PC-3 (cell line): Measurements from ENCODE around the gene TMEM184A. TPM values are rescaled to one million over a fixed set of nuclear protein-coding genes. Genes with fewer than 3 reads are reported as not detected.

ENCODE experiments used
- ATAC-seq: fragments of 200-7000 bp; cut with Tn5 transposase; 2 replicates; pipeline ENCODE4 v1.9.1; 2020; ENCODE audit warnings: mild to moderate bottlenecking, moderate library complexity
- BruUV-seq: library from RNA; stranded (reverse); fragments of 400-500 nt; replicated peaks from 2 replicates; lab custom pipeline; 2021; lab: Mats Ljungman, UMichigan
- CTCF ChIA-PET: fragments of 300-600 bp; sonication (Branson Sonifier 250); formaldehyde crosslinking; loops from one replicate; lab custom pipeline; 2022; ENCODE audit warnings: antibody characterized with exemption; lab: Charles Lee
- POLR2A ChIA-PET: fragments of 300-600 bp; sonication (Branson Sonifier 250); formaldehyde crosslinking; loops from one replicate; lab custom pipeline; 2022; ENCODE audit warnings: antibody characterized with exemption; ENCODE audit not compliant: unreplicated experiment; lab: Charles Lee
- DNase-seq: peaks from one replicate; pipeline ENCODE4 v3.0.0-alpha.2; 2015
- H2AFZ ChIP-seq: fragments of 300-600 bp; sonication (generic); 2 replicates; pipeline ENCODE4 v1.6.0; 2016; ENCODE audit warnings: antibody characterized with exemption, low read length
- H3F3A ChIP-seq: fragments of 300-600 bp; sonication (generic); one replicate; pipeline ENCODE4 v1.6.0; 2017; ENCODE audit warnings: antibody characterized with exemption, low read length, control low read depth, mild to moderate bottlenecking; ENCODE audit not compliant: unreplicated experiment
- H3K27ac ChIP-seq: fragments of 300-600 bp; sonication (generic); 2 replicates; pipeline ENCODE4 v1.5.1; 2016; ENCODE audit warnings: mild to moderate bottlenecking, low read length
- H3K27me3 ChIP-seq: fragments of 300-600 bp; sonication (generic); 2 replicates; pipeline ENCODE4 v1.6.1; 2016; ENCODE audit warnings: low read length, mixed read lengths
- H3K36me3 ChIP-seq: fragments of 300-600 bp; sonication (generic); 2 replicates; pipeline ENCODE4 v1.6.1; 2016; ENCODE audit warnings: low read depth, mixed run types, low read length, mixed read lengths
- H3K4me1 ChIP-seq: fragments of 300-600 bp; sonication (generic); 2 replicates; pipeline ENCODE4 v1.5.1; 2016; ENCODE audit warnings: low read length; ENCODE audit not compliant: insufficient read depth
- H3K4me2 ChIP-seq: fragments of 300-600 bp; sonication (generic); 2 replicates; pipeline ENCODE4 v1.6.0; 2016; ENCODE audit warnings: low read length
- H3K4me3 ChIP-seq: fragments of 300-600 bp; sonication (generic); 2 replicates; pipeline ENCODE4 v1.5.1; 2016; ENCODE audit warnings: mild to moderate bottlenecking, low read length, mixed read lengths
- H3K79me2 ChIP-seq: fragments of 300-600 bp; sonication (generic); 2 replicates; pipeline ENCODE4 v1.6.1; 2017; ENCODE audit warnings: low read length, mixed read lengths
- H3K9ac ChIP-seq: fragments of 300-600 bp; sonication (generic); 2 replicates; pipeline ENCODE4 v1.6.0; 2016; ENCODE audit warnings: mild to moderate bottlenecking, low read length
- H3K9me2 ChIP-seq: fragments of 300-600 bp; sonication (generic); replicated peaks from 2 replicates; pipeline ENCODE4 v1.6.1; 2016; ENCODE audit warnings: mixed run types, low read length, mixed read lengths
- H3K9me3 ChIP-seq: fragments of 300-600 bp; sonication (generic); 2 replicates; pipeline ENCODE4 v1.6.1; 2016; ENCODE audit warnings: low read length, mixed read lengths
- H4K20me1 ChIP-seq: fragments of 300-600 bp; sonication (generic); 2 replicates; pipeline ENCODE4 v1.6.1; 2016; ENCODE audit warnings: low read length, mixed read lengths
- EZH2 ChIP-seq: fragments of 300-600 bp; sonication (generic); IDR thresholded peaks from one replicate; pipeline ENCODE4 v1.6.1; 2017; ENCODE audit warnings: antibody characterized with exemption, mild to moderate bottlenecking, low read length; ENCODE audit not compliant: unreplicated experiment
- EZH2phosphoT487 ChIP-seq: fragments of 300-600 bp; sonication (generic); IDR thresholded peaks from 2 replicates; pipeline ENCODE4 v1.6.1; 2018; ENCODE audit warnings: mild to moderate bottlenecking, antibody characterized with exemption, low read length, borderline replicate concordance
- intact Hi-C: fragments of 100-400 bp; cut with micrococcal nuclease; formaldehyde crosslinking; loops from 2 replicates; pipeline ENCODE4 v1.9.0; 2023
- total RNA-seq: library from RNA; depleted of rRNA; stranded (reverse); fragments of >200 nt; gene quantifications from 2 replicates; pipeline ENCODE4 v1.2.3, GENCODE V29; 2014
- TF ChIP-seq, protein P1 (sequence below): fragments of 300-600 bp; sonication (generic); conservative IDR thresholded peaks from 2 replicates; pipeline ENCODE4 v1.5.1; 2017; ENCODE audit warnings: antibody characterized with exemption, low read depth, mild to moderate bottlenecking, low read length

TMEM184A gene
- total RNA-seq, 1 experiment from 2014 or later: 23.1 TPM

DNA sequence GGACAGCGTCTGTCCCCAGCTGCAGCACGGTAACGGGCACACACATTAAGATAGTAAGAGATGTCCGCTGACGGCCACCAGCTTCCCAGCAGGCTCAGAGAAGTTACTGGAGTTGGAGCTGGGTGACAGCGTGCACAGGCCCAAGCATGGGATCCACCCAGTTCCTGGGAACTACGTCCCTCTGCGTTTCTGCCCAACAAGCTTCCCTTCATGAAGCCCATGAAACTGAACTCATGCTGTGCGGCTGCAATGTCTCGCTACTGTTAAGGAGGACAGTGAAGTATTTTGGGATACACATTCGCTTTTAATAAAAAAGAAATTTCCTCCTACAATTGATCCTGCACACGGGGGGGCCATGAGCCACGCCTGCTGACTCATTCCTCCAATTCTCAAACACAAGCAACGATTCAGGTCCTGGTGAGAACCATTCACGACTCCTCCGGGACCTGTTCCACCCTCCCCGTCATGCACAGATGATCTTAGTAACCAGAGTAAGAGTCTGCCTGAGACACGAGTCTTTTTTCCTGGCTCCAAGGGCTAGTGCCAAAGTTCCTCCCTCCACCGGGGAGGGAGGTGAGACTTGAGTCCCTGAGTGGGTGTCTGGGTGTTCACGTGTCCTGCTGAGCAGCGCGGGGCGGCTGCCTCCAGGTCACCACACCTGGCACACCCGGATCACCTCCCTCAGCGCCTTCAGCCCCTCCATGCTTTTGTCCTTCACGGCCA lies 11.2 kb upstream of the TMEM184A start:
- Histone ChIP-seq H3K9me3 (no peaks in the 10 kb centered on the region), H3K4me3 (peak overlapping the region; percentile 75), H4K20me1 (no peaks in the 10 kb centered on the region), H3F3A (peaks cover 5% of the 10 kb centered on the region), H3K9me2 (no peaks in the 10 kb centered on the region), H3K27ac (peak overlapping the region; percentile 99), H3K36me3 (peaks cover 5% of the 10 kb centered on the region; the same call in 1 of the 2 replicates), H3K27me3 (no peaks in the 10 kb centered on the region), H3K4me1 (peaks cover 46% of the 10 kb centered on the region), H2AFZ (no peak overlapping the region), H3K4me2 (peak overlapping the region; percentile 90), H3K9ac (peak overlapping the region; percentile 100), H3K79me2 (peaks cover 31% of the 10 kb centered on the region)
- ATAC-seq (peak; percentile 69), DNase-seq (peak; percentile 90)
- CTCF ChIA-PET: interaction anchor here (1.0 kb wide), 1 partner anchor 11 kb away, joined by 3 read pairs; no protein-coding TSS in a partner anchor
- TSS peak; percentile 2 for BruUV-seq
- POLR2A ChIA-PET: interaction anchor here (0.6 kb wide), 1 partner anchor 592 kb away, joined by 3 read pairs; the partner anchor contains the start of gene COX19
- intact Hi-C loops: loop anchor here (1.0 kb wide), 3 partner anchors 11 to 63 kb away; partner anchors contain the start of genes INTS1 and TMEM184A
- TF ChIP-seq EZH2 (no peak), EZH2phosphoT487 (no peak; the same call in none of the 2 replicates)
- TF ChIP-seq, protein P1, sequence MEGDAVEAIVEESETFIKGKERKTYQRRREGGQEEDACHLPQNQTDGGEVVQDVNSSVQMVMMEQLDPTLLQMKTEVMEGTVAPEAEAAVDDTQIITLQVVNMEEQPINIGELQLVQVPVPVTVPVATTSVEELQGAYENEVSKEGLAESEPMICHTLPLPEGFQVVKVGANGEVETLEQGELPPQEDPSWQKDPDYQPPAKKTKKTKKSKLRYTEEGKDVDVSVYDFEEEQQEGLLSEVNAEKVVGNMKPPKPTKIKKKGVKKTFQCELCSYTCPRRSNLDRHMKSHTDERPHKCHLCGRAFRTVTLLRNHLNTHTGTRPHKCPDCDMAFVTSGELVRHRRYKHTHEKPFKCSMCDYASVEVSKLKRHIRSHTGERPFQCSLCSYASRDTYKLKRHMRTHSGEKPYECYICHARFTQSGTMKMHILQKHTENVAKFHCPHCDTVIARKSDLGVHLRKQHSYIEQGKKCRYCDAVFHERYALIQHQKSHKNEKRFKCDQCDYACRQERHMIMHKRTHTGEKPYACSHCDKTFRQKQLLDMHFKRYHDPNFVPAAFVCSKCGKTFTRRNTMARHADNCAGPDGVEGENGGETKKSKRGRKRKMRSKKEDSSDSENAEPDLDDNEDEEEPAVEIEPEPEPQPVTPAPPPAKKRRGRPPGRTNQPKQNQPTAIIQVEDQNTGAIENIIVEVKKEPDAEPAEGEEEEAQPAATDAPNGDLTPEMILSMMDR: no peak

DNA sequence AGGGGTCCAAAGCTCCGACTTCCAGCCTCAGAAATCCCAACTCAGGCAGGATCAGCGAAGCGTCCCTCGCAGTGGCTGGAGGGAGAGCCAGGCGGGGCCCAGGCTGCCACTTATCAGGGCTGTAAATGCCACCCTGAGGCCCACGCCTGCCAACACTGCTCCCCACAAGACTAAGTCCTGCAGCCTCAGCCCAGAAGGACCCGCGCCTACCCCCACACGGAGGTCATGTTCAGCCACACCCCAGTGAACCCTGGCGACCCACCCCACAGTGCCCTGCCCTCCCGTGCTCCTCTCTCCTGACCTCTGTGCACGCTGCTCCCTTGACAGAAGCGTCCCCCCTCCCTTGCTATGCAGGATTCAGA lies 10.7 kb upstream of the TMEM184A start:
- Histone ChIP-seq H3K4me3 (peak overlapping the region; percentile 75), H4K20me1 (no peaks in the 10 kb centered on the region), H3K27ac (peak overlapping the region; percentile 99), H3K9me3 (no peaks in the 10 kb centered on the region), H2AFZ (no peak overlapping the region), H3K79me2 (peaks cover 31% of the 10 kb centered on the region), H3K4me1 (peaks cover 46% of the 10 kb centered on the region), H3K4me2 (peak overlapping the region; percentile 90), H3K9ac (peak overlapping the region; percentile 100), H3K36me3 (peaks cover 5% of the 10 kb centered on the region; the same call in 1 of the 2 replicates), H3K27me3 (no peaks in the 10 kb centered on the region), H3K9me2 (no peaks in the 10 kb centered on the region), H3F3A (peaks cover 5% of the 10 kb centered on the region)
- intact Hi-C loops: loop anchor here (1.0 kb wide), 3 partner anchors 10 to 62 kb away; partner anchors contain the start of genes INTS1 and TMEM184A
- TF ChIP-seq EZH2phosphoT487: no peak
- no peak for TF ChIP-seq EZH2
- TF ChIP-seq, protein P1: no peak
- CTCF ChIA-PET: interaction anchor here (1.0 kb wide), 1 partner anchor 10 kb away, joined by 3 read pairs; no protein-coding TSS in a partner anchor
- POLR2A ChIA-PET: no interaction called here
- no peak for DNase-seq
- no TSS peak for BruUV-seq
- ATAC-seq: no peak

DNA sequence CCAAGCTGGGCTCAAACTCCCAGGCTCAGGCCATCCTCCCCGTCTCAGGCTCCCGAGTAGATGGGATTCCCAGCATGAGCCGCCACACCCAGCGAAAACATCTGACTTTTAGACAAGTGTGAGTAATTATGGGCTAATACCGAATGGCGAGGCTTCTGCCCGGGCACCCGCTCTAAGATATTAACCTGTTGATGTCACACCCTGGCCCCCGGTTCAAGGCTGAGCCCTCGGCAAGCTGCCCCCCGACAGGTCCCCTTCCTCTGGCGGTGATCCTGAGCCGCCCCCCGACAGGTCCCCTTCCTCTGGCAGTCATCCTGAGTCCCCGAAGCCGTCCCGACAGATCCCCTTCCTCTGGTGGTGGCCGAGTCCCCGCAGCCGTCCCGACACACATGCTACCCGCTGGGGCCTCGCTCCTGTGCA lies 8.6 kb upstream of the TMEM184A start:
- Histone ChIP-seq H3K27me3 (no peaks in the 10 kb centered on the region), H2AFZ (no peak overlapping the region), H3F3A (peaks cover 5% of the 10 kb centered on the region), H3K27ac (no peak overlapping the region), H3K79me2 (peaks cover 25% of the 10 kb centered on the region), H3K4me1 (peaks cover 46% of the 10 kb centered on the region), H3K9ac (no peak overlapping the region), H3K36me3 (peaks cover 5% of the 10 kb centered on the region; the same call in 1 of the 2 replicates), H3K9me3 (no peaks in the 10 kb centered on the region), H4K20me1 (no peaks in the 10 kb centered on the region), H3K9me2 (no peaks in the 10 kb centered on the region), H3K4me2 (no peak overlapping the region), H3K4me3 (no peak overlapping the region)
- intact Hi-C loops: no loop called here
- no peak for ATAC-seq
- peak; percentile 26 for DNase-seq
- ChIA-PET POLR2A (no interaction called here), CTCF (no interaction called here)
- TF ChIP-seq EZH2: no peak
- TF ChIP-seq, protein P1: no peak
- no peak for TF ChIP-seq EZH2phosphoT487
- no TSS peak for BruUV-seq
